ENCODE data around the gene PDE11A. TPM values are rescaled to one million over a fixed set of nuclear protein-coding genes. Genes with fewer than 3 reads are reported as not detected.
"Not testable (repeated sequence)": the region's sequence is repeated elsewhere in the genome, so short reads cannot be mapped to it uniquely, and the experiment has no call there.

Gene PDE11A
- total and polyA plus RNA-seq, 4 experiments from 2014 or later: not detected

- H3K27me3 ChIP-seq (ENCODE audit: insufficient read depth, low read length); DNase-seq; H3K4me3 Mint-ChIP-seq; POLR2A ChIA-PET (ENCODE audit: partially characterized antibody); H3K36me3 Mint-ChIP-seq; H3K9me3 ChIP-seq (ENCODE audit: control insufficient read depth in 1 of 2, low read length in 2 of 2); H3K36me3 ChIP-seq (ENCODE audit: insufficient read depth, low read length); CTCF ChIA-PET (ENCODE audit: partially characterized antibody); H3K27ac ChIP-seq (ENCODE audit: low read depth, low read length); H3K27me3 Mint-ChIP-seq; intact Hi-C loops (cut with micrococcal nuclease); H3K4me3 ChIP-seq (ENCODE audit: low read length in 2 of 2); H3K4me1 Mint-ChIP-seq; H3K4me1 ChIP-seq (ENCODE audit: insufficient read depth, low read length); H3K27ac Mint-ChIP-seq: not testable (repeated sequence)
- peaks cover 0 to 25% (median 13%) of the 10 kb centered on the region in 8 donors for H3K9me3 Mint-ChIP-seq
These were observed 39.0 kb downstream of the PDE11A start for GRCh38 chr2:178033583-178033982.

GRCh38 chr2:178029342-178029741 is 43.2 kb downstream of the PDE11A start:
- H3K4me1 ChIP-seq (ENCODE audit: insufficient read depth, low read length): no peaks in the 10 kb centered on the region
- ChIA-PET POLR2A (ENCODE audit: partially characterized antibody) (no interaction called here), CTCF (ENCODE audit: partially characterized antibody) (no interaction called here)
- no peak for DNase-seq
- no peaks in the 10 kb centered on the region for H3K36me3 Mint-ChIP-seq
- H3K4me1 Mint-ChIP-seq: no peaks in the 10 kb centered on the region
- H3K27ac ChIP-seq (ENCODE audit: low read depth, low read length): no peak overlapping the region
- H3K4me3 ChIP-seq (ENCODE audit: low read length in 2 of 2): no peak overlapping the region
- no peak overlapping the region for H3K4me3 Mint-ChIP-seq
- H3K9me3 ChIP-seq (ENCODE audit: control insufficient read depth in 1 of 2, low read length in 2 of 2): no peaks in the 10 kb centered on the region
- intact Hi-C loops (cut with micrococcal nuclease): no loop called here
- no peaks in the 10 kb centered on the region for H3K36me3 ChIP-seq (ENCODE audit: insufficient read depth, low read length)
- H3K27me3 ChIP-seq (ENCODE audit: insufficient read depth, low read length): no peaks in the 10 kb centered on the region
- H3K27ac Mint-ChIP-seq: no peak overlapping the region
- H3K27me3 Mint-ChIP-seq: peaks cover 2% of the 10 kb centered on the region in 2 donors
- peaks cover 0 to 13% (median 7%) of the 10 kb centered on the region in 8 donors for H3K9me3 Mint-ChIP-seq

- Mint-ChIP-seq H3K4me3 (no peak overlapping the region), H3K27ac (no peak overlapping the region), H3K27me3 (peaks cover 4 to 7% of the 10 kb centered on the region in 2 donors), H3K36me3 (no peaks in the 10 kb centered on the region), H3K9me3 (peaks cover 0 to 2% (median 0%) of the 10 kb centered on the region in 8 donors), H3K4me1 (no peaks in the 10 kb centered on the region)
- no peaks in the 10 kb centered on the region for H3K4me1 ChIP-seq (ENCODE audit: insufficient read depth, low read length)
- no peaks in the 10 kb centered on the region for H3K36me3 ChIP-seq (ENCODE audit: insufficient read depth, low read length)
- no peaks in the 10 kb centered on the region for H3K9me3 ChIP-seq (ENCODE audit: control insufficient read depth in 1 of 2, low read length in 2 of 2)
- no peaks in the 10 kb centered on the region for H3K27me3 ChIP-seq (ENCODE audit: insufficient read depth, low read length)
- ChIA-PET POLR2A (ENCODE audit: partially characterized antibody) (no interaction called here), CTCF (ENCODE audit: partially characterized antibody) (no interaction called here)
- H3K27ac ChIP-seq (ENCODE audit: low read depth, low read length): no peak overlapping the region
- intact Hi-C loops (cut with micrococcal nuclease): no loop called here
- no peak for DNase-seq
- H3K4me3 ChIP-seq (ENCODE audit: low read length in 2 of 2): no peak overlapping the region
These were observed 46.9 kb downstream of the PDE11A start for GRCh38 chr2:178025551-178026185.

- no peaks in the 10 kb centered on the region for H3K4me1 Mint-ChIP-seq
- no peaks in the 10 kb centered on the region for H3K9me3 ChIP-seq (ENCODE audit: control insufficient read depth in 1 of 2, low read length in 2 of 2)
- ChIA-PET POLR2A (ENCODE audit: partially characterized antibody) (no interaction called here), CTCF (ENCODE audit: partially characterized antibody) (no interaction called here)
- peaks cover 0 to 2% (median 0%) of the 10 kb centered on the region in 8 donors for H3K9me3 Mint-ChIP-seq
- no peak overlapping the region for H3K4me3 ChIP-seq (ENCODE audit: low read length in 2 of 2)
- H3K4me3 Mint-ChIP-seq: no peak overlapping the region
- no peaks in the 10 kb centered on the region for H3K36me3 ChIP-seq (ENCODE audit: insufficient read depth, low read length)
- peaks cover 3 to 4% of the 10 kb centered on the region in 2 donors for H3K27me3 Mint-ChIP-seq
- no peak overlapping the region for H3K27ac ChIP-seq (ENCODE audit: low read depth, low read length)
- H3K36me3 Mint-ChIP-seq: no peaks in the 10 kb centered on the region
- DNase-seq: no peak
- no peak overlapping the region for H3K27ac Mint-ChIP-seq
- H3K4me1 ChIP-seq (ENCODE audit: insufficient read depth, low read length): no peaks in the 10 kb centered on the region
- H3K27me3 ChIP-seq (ENCODE audit: insufficient read depth, low read length): no peaks in the 10 kb centered on the region
- intact Hi-C loops (cut with micrococcal nuclease): no loop called here
These were observed 54.4 kb downstream of the PDE11A start for GRCh38 chr2:178018141-178018540.

GRCh38 chr2:178016612-178017011 is 56.0 kb downstream of the PDE11A start:
- CTCF ChIA-PET (ENCODE audit: partially characterized antibody): no interaction called here
- intact Hi-C loops (cut with micrococcal nuclease): no loop called here

GRCh38 chr2:178012639-178013038 is 59.9 kb downstream of the PDE11A start:
- intact Hi-C loops (cut with micrococcal nuclease): no loop called here
- no peaks in the 10 kb centered on the region for H3K4me1 ChIP-seq (ENCODE audit: insufficient read depth, low read length)
- Mint-ChIP-seq H3K9me3 (no peaks in the 10 kb centered on the region), H3K36me3 (no peaks in the 10 kb centered on the region), H3K4me1 (no peaks in the 10 kb centered on the region), H3K4me3 (no peak overlapping the region), H3K27me3 (peaks cover 0 to 4% of the 10 kb centered on the region in 2 donors), H3K27ac (no peak overlapping the region)
- no peaks in the 10 kb centered on the region for H3K36me3 ChIP-seq (ENCODE audit: insufficient read depth, low read length)
- no peak for DNase-seq
- no peak overlapping the region for H3K4me3 ChIP-seq (ENCODE audit: low read length in 2 of 2)
- H3K9me3 ChIP-seq (ENCODE audit: control insufficient read depth in 1 of 2, low read length in 2 of 2): no peaks in the 10 kb centered on the region
- no peak overlapping the region for H3K27ac ChIP-seq (ENCODE audit: low read depth, low read length)
- POLR2A ChIA-PET (ENCODE audit: partially characterized antibody): no interaction called here
- no peaks in the 10 kb centered on the region for H3K27me3 ChIP-seq (ENCODE audit: insufficient read depth, low read length)
- CTCF ChIA-PET (ENCODE audit: partially characterized antibody): no interaction called here

More at GRCh38 chr2:178016612-178017011, 56.0 kb downstream of the PDE11A start:
- Histone ChIP-seq H3K4me1 (ENCODE audit: insufficient read depth, low read length) (no peaks in the 10 kb centered on the region), H3K27ac (ENCODE audit: low read depth, low read length) (no peak overlapping the region), H3K4me3 (ENCODE audit: low read length in 2 of 2) (no peak overlapping the region), H3K27me3 (ENCODE audit: insufficient read depth, low read length) (no peaks in the 10 kb centered on the region), H3K36me3 (ENCODE audit: insufficient read depth, low read length) (no peaks in the 10 kb centered on the region), H3K9me3 (ENCODE audit: control insufficient read depth in 1 of 2, low read length in 2 of 2) (no peaks in the 10 kb centered on the region)
- no peaks in the 10 kb centered on the region for H3K9me3 Mint-ChIP-seq
- no peak for DNase-seq
- H3K36me3 Mint-ChIP-seq: no peaks in the 10 kb centered on the region
- no peaks in the 10 kb centered on the region for H3K4me1 Mint-ChIP-seq
- peaks cover 0 to 4% of the 10 kb centered on the region in 2 donors for H3K27me3 Mint-ChIP-seq
- no peak overlapping the region for H3K27ac Mint-ChIP-seq
- POLR2A ChIA-PET (ENCODE audit: partially characterized antibody): no interaction called here
- no peak overlapping the region for H3K4me3 Mint-ChIP-seq

GRCh38 chr2:178009813-178010212 is 62.8 kb downstream of the PDE11A start:
- POLR2A ChIA-PET (ENCODE audit: partially characterized antibody): no interaction called here
- Mint-ChIP-seq H3K27ac (no peak overlapping the region), H3K36me3 (no peaks in the 10 kb centered on the region), H3K9me3 (no peaks in the 10 kb centered on the region), H3K4me3 (no peak overlapping the region), H3K27me3 (peaks cover 0 to 4% of the 10 kb centered on the region in 2 donors), H3K4me1 (no peaks in the 10 kb centered on the region)
- H3K4me3 ChIP-seq (ENCODE audit: low read length in 2 of 2): no peak overlapping the region
- H3K27ac ChIP-seq (ENCODE audit: low read depth, low read length): no peak overlapping the region
- no peaks in the 10 kb centered on the region for H3K9me3 ChIP-seq (ENCODE audit: control insufficient read depth in 1 of 2, low read length in 2 of 2)
- no peak for DNase-seq
- H3K36me3 ChIP-seq (ENCODE audit: insufficient read depth, low read length): no peaks in the 10 kb centered on the region
- CTCF ChIA-PET (ENCODE audit: partially characterized antibody): no interaction called here
- intact Hi-C loops (cut with micrococcal nuclease): no loop called here
- H3K27me3 ChIP-seq (ENCODE audit: insufficient read depth, low read length): no peaks in the 10 kb centered on the region
- no peaks in the 10 kb centered on the region for H3K4me1 ChIP-seq (ENCODE audit: insufficient read depth, low read length)
